ENCODE measurements around the gene KDF1. TPM values are rescaled to one million over a fixed set of nuclear protein-coding genes. Genes with fewer than 3 reads are reported as not detected.
A peak's percentile ranks its signal among the peaks of the same experiment; 100 is the strongest.

Gene KDF1
- total and polyA plus RNA-seq, 2 of the 13 experiments (the other 11 are each of a cell fraction or from before 2014, with no cell fraction given): 1.9 to 4.9 TPM

- TF ChIP-seq SMAD9 (CRISPR knock-in tag; IDR thresholded peaks at IDR 0.05): no peak
- no peak for TF ChIP-seq PBX2 (CRISPR knock-in tag; IDR thresholded peaks at IDR 0.05)
- peak; percentile 41; the same call in 1 of the 2 replicates for TF ChIP-seq ZNF747 (CRISPR knock-in tag; IDR thresholded peaks at IDR 0.05; ENCODE audit: borderline replicate concordance)
- no peak for TF ChIP-seq ZNF615 (CRISPR knock-in tag; IDR thresholded peaks at IDR 0.05; ENCODE audit: borderline replicate concordance)
- no peak for TF ChIP-seq CBX2 (IDR thresholded peaks at IDR 0.05; ENCODE audit: low read depth, low read length)
- no peak for TF ChIP-seq CBX2 (CRISPR knock-in tag; IDR thresholded peaks at IDR 0.05; ENCODE audit: low read depth)
- TF ChIP-seq PITX1 (CRISPR knock-in tag; IDR thresholded peaks at IDR 0.05): no peak
- peak; percentile 99 for TF ChIP-seq YY1 (IDR thresholded peaks at IDR 0.05; ENCODE audit: insufficient read depth, insufficient replicate concordance, low read depth, low read length)
- no peak for TF ChIP-seq ZKSCAN8 (CRISPR knock-in tag; IDR thresholded peaks at IDR 0.05; ENCODE audit: borderline replicate concordance)
- peak; percentile 74; the same call in 1 of the 2 replicates for TF ChIP-seq ZNF280B (CRISPR knock-in tag; IDR thresholded peaks at IDR 0.05; ENCODE audit: borderline replicate concordance)
- peak; percentile 81 for TF ChIP-seq MED1 (CRISPR knock-in tag; IDR thresholded peaks at IDR 0.05)
- peak; percentile 60; the same call in 1 of the 2 replicates for TF ChIP-seq ZNF343 (CRISPR knock-in tag; IDR thresholded peaks at IDR 0.05)
- TF ChIP-seq, protein P1, sequence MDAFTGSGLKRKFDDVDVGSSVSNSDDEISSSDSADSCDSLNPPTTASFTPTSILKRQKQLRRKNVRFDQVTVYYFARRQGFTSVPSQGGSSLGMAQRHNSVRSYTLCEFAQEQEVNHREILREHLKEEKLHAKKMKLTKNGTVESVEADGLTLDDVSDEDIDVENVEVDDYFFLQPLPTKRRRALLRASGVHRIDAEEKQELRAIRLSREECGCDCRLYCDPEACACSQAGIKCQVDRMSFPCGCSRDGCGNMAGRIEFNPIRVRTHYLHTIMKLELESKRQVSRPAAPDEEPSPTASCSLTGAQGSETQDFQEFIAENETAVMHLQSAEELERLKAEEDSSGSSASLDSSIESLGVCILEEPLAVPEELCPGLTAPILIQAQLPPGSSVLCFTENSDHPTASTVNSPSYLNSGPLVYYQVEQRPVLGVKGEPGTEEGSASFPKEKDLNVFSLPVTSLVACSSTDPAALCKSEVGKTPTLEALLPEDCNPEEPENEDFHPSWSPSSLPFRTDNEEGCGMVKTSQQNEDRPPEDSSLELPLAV (CRISPR knock-in tag; conservative IDR thresholded peaks at IDR 0.05; ENCODE audit: low read depth): no peak
- TF ChIP-seq ZNF263 (CRISPR knock-in tag; IDR thresholded peaks at IDR 0.05): no peak
- TF ChIP-seq, protein P2, sequence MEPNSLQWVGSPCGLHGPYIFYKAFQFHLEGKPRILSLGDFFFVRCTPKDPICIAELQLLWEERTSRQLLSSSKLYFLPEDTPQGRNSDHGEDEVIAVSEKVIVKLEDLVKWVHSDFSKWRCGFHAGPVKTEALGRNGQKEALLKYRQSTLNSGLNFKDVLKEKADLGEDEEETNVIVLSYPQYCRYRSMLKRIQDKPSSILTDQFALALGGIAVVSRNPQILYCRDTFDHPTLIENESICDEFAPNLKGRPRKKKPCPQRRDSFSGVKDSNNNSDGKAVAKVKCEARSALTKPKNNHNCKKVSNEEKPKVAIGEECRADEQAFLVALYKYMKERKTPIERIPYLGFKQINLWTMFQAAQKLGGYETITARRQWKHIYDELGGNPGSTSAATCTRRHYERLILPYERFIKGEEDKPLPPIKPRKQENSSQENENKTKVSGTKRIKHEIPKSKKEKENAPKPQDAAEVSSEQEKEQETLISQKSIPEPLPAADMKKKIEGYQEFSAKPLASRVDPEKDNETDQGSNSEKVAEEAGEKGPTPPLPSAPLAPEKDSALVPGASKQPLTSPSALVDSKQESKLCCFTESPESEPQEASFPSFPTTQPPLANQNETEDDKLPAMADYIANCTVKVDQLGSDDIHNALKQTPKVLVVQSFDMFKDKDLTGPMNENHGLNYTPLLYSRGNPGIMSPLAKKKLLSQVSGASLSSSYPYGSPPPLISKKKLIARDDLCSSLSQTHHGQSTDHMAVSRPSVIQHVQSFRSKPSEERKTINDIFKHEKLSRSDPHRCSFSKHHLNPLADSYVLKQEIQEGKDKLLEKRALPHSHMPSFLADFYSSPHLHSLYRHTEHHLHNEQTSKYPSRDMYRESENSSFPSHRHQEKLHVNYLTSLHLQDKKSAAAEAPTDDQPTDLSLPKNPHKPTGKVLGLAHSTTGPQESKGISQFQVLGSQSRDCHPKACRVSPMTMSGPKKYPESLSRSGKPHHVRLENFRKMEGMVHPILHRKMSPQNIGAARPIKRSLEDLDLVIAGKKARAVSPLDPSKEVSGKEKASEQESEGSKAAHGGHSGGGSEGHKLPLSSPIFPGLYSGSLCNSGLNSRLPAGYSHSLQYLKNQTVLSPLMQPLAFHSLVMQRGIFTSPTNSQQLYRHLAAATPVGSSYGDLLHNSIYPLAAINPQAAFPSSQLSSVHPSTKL (CRISPR knock-in tag; IDR thresholded peaks at IDR 0.05): peak; percentile 71
Observed at GRCh38 chr1:26900001-26900814, 60.1 kb downstream of the KDF1 start, which contains the start of gene GPATCH3 (continued).
